ENCODE results near the gene FRA10AC1. TPM values are rescaled to one million over a fixed set of nuclear protein-coding genes. Genes with fewer than 3 reads are reported as not detected.
A peak's percentile ranks its signal among the peaks of the same experiment; 100 is the strongest.

Gene FRA10AC1
- total and polyA plus RNA-seq, 2 of the 13 experiments (the other 11 are each of a cell fraction or from before 2014, with no cell fraction given), result 5.3 to 7.4 TPM

DNA sequence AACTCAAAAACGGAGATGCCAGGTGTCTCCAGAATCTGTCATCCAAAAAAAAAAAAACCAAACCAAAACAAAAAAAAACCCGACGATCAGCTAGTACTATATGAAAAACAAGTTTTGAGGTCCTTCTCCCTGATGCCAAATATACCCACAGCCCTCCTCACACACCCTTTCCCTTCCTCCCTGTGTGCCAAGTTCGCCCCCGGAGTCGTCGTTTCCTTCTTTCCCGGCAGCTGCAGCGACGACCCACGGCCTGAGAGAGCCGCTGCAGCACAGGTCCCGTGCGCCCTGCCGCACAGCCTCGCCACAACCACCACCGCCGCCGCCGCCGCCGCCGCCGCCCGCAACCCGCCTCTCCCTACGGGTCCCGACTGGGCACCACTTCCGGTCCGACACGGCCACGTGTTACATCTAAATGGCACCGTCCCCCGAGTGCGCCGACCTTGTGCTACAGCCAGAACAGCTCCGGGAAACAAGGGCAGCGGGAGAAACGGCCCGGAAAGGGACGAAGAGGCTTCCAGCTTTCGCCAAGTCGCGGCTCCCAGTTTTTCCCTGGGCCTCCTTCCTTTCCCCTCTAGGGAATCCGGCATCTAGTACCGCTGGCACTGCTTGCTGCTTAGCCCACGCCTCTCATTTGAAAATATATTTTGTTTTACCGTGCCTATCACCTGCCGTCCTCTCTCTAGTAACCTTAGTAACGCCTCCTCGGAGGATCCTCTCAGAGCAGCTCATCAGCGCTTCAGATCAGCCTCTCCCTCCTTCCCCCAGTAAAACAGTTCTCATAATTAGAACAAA lies at the start of gene FRA10AC1 (continued):
- TF ChIP-seq, protein P1, sequence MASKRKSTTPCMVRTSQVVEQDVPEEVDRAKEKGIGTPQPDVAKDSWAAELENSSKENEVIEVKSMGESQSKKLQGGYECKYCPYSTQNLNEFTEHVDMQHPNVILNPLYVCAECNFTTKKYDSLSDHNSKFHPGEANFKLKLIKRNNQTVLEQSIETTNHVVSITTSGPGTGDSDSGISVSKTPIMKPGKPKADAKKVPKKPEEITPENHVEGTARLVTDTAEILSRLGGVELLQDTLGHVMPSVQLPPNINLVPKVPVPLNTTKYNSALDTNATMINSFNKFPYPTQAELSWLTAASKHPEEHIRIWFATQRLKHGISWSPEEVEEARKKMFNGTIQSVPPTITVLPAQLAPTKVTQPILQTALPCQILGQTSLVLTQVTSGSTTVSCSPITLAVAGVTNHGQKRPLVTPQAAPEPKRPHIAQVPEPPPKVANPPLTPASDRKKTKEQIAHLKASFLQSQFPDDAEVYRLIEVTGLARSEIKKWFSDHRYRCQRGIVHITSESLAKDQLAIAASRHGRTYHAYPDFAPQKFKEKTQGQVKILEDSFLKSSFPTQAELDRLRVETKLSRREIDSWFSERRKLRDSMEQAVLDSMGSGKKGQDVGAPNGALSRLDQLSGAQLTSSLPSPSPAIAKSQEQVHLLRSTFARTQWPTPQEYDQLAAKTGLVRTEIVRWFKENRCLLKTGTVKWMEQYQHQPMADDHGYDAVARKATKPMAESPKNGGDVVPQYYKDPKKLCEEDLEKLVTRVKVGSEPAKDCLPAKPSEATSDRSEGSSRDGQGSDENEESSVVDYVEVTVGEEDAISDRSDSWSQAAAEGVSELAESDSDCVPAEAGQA (IDR thresholded peaks at IDR 0.05; ENCODE audit: low read depth), result peak; percentile 91
- TF ChIP-seq, protein P1 (CRISPR knock-in tag; IDR thresholded peaks at IDR 0.05; ENCODE audit: borderline replicate concordance), result no peak
- TF ChIP-seq ZNF780A (CRISPR knock-in tag; IDR thresholded peaks at IDR 0.05) (peak; percentile 42; the same call in 1 of the 2 replicates), ZNF33A (CRISPR knock-in tag; IDR thresholded peaks at IDR 0.05; ENCODE audit: borderline replicate concordance) (no peak), ZNF234 (CRISPR knock-in tag; conservative IDR thresholded peaks at IDR 0.05) (peak; percentile 86; the same call in 1 of the 2 replicates), XBP1 (CRISPR knock-in tag; IDR thresholded peaks at IDR 0.05) (peak; percentile 53; the same call in 1 of the 2 replicates), ZNF558 (CRISPR knock-in tag; IDR thresholded peaks at IDR 0.05; ENCODE audit: borderline replicate concordance) (0 out of 2 replicates have a peak, but pooled peaks have one; percentile 51), ZNF564 (CRISPR knock-in tag; IDR thresholded peaks at IDR 0.05) (peak; percentile 55; the same call in 1 of the 2 replicates), ZNF205 (CRISPR knock-in tag; IDR thresholded peaks at IDR 0.05) (peak; percentile 91; the same call in 1 of the 2 replicates), RARA (CRISPR knock-in tag; IDR thresholded peaks at IDR 0.05) (peak; percentile 55; the same call in 1 of the 2 replicates), MEF2D (CRISPR knock-in tag; IDR thresholded peaks at IDR 0.05) (no peak), ZNF17 (CRISPR knock-in tag; IDR thresholded peaks at IDR 0.05) (no peak), SSRP1 (CRISPR knock-in tag; IDR thresholded peaks at IDR 0.05) (peak; percentile 96), ZNF570 (CRISPR knock-in tag; IDR thresholded peaks at IDR 0.05; ENCODE audit: borderline replicate concordance) (no peak)
- TF ChIP-seq, protein P2, sequence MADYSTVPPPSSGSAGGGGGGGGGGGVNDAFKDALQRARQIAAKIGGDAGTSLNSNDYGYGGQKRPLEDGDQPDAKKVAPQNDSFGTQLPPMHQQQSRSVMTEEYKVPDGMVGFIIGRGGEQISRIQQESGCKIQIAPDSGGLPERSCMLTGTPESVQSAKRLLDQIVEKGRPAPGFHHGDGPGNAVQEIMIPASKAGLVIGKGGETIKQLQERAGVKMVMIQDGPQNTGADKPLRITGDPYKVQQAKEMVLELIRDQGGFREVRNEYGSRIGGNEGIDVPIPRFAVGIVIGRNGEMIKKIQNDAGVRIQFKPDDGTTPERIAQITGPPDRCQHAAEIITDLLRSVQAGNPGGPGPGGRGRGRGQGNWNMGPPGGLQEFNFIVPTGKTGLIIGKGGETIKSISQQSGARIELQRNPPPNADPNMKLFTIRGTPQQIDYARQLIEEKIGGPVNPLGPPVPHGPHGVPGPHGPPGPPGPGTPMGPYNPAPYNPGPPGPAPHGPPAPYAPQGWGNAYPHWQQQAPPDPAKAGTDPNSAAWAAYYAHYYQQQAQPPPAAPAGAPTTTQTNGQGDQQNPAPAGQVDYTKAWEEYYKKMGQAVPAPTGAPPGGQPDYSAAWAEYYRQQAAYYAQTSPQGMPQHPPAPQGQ (CRISPR knock-in tag; IDR thresholded peaks at IDR 0.05; ENCODE audit: borderline replicate concordance), result peak; percentile 83; the same call in 1 of the 2 replicates
- TF ChIP-seq, protein P3, sequence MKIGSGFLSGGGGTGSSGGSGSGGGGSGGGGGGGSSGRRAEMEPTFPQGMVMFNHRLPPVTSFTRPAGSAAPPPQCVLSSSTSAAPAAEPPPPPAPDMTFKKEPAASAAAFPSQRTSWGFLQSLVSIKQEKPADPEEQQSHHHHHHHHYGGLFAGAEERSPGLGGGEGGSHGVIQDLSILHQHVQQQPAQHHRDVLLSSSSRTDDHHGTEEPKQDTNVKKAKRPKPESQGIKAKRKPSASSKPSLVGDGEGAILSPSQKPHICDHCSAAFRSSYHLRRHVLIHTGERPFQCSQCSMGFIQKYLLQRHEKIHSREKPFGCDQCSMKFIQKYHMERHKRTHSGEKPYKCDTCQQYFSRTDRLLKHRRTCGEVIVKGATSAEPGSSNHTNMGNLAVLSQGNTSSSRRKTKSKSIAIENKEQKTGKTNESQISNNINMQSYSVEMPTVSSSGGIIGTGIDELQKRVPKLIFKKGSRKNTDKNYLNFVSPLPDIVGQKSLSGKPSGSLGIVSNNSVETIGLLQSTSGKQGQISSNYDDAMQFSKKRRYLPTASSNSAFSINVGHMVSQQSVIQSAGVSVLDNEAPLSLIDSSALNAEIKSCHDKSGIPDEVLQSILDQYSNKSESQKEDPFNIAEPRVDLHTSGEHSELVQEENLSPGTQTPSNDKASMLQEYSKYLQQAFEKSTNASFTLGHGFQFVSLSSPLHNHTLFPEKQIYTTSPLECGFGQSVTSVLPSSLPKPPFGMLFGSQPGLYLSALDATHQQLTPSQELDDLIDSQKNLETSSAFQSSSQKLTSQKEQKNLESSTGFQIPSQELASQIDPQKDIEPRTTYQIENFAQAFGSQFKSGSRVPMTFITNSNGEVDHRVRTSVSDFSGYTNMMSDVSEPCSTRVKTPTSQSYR (CRISPR knock-in tag; IDR thresholded peaks at IDR 0.05; ENCODE audit: borderline replicate concordance), result peak; percentile 58; the same call in 1 of the 2 replicates
- TF ChIP-seq, protein P4, sequence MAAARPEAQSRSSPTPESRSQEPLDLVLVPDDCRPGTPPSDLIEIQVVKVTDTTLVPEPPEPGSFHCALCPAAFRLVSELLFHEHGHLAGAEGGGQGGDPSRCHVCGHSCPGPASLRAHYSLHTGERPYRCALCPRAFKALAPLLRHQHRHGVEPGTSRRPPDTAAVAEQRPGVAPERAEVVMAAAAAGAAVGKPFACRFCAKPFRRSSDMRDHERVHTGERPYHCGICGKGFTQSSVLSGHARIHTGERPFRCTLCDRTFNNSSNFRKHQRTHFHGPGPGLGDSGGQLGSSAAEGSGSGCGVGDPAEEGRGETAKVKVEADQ (CRISPR knock-in tag; IDR thresholded peaks at IDR 0.05; ENCODE audit: borderline replicate concordance), result peak; percentile 89

Measured in HepG2 (cell line).